ENCODE measurements around the gene ZNF714. TPM values are rescaled to one million over a fixed set of nuclear protein-coding genes. Genes with fewer than 3 reads are reported as not detected.
A peak's percentile ranks its signal among the peaks of the same experiment; 100 is the strongest.

The ZNF714 gene
- 25.7 and 30.9 TPM in 2 replicates for total RNA-seq (2014; rRNA removed; shearing (Covaris generic))

DNA sequence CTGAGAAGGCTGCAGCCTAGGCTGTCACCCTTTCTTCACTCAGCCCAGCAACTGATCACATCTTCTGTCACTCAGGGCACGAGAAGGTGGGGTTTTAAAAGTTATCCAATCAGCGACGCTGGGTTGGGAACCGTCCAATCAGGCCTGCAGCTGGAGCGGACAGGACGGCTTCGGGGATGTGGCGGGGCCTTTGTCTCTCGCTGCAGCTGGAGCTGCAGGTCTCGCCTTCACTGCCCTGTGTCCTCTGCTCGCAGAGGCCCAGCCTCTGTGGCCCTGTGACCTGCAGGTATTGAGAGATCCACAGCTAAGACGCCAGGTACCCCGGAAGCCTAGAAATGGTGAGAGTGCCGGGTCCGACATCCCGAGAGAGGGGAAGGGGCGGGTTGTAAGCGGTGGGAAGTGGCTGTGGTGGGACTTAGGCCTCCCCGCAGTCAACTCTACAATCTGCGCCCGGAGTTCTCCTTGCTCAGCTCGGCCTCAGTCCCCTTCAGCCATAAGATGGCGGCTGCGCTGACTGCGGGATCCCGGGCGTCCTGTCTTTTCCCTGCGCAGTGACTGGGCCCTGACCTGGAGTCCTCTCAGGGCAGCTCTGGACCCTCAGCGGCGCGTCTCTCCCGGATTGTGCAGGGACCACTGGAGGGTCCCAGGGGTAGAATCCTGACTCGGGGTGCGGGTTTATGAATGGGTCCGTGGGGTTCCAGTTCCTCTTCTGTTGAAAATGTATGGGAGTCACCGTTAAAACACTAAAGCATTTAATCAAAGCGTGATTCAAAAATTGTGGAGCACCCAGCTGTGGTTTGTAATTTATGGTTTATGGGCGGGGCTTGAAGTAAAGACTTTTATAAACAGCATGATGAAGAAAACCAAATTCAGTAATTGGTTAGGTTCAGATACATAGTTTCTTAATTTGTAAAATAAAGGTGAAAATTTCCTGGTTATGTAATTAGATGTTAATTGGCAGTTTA, at the start of gene ZNF714:
Gene ZNF714, plus strand, starts transcription at position 193 of the 965 bp plus-strand sequence. CDS start 16,066 bp downstream, outside the sequence.
- DNase-seq = peak; percentile 86 to 90
- Histone ChIP-seq H3K27me3 (no peaks in the 10 kb centered on the region), H3K4me3 (peak within 1 kb of the TSS; percentile 71), H3K9me3 (replicated peaks) (no peaks in the 10 kb centered on the region), H3K4me1 (peaks cover 3% of the 10 kb centered on the region; the same call in 1 of the 2 replicates), H3K36me3 (peaks cover 17% of the 10 kb centered on the region), H3K27ac (peak within 1 kb of the TSS; percentile 80)

DNA sequence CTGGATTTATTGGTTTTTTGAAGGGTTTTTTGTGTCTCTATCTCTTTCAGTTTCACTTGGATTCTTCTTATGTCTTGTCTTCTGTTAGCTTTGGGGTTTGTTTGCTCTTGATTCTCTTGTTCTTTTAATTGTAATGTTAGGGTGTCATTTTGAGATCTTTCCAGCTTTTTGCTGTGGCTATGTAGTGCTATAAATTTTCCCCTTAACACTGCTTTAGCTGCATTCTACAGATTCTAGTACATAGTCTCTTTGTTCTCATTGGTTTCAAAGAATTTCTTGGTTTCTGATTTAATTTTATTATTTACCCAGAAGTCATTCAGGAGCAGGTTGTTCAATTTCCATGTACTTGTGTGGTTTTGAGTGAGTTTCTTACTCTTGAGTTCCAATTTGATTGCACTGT, 37.0 kb upstream of the ZNF714 start:
- Histone ChIP-seq H3K27me3 (no peaks in the 10 kb centered on the region), H3K4me1 (no peaks in the 10 kb centered on the region), H3K36me3 (peaks cover 59% of the 10 kb centered on the region), H3K9me3 (replicated peaks) (peaks cover 22% of the 10 kb centered on the region), H3K27ac (no peak overlapping the region), H3K4me3 (no peak overlapping the region)
- DNase-seq = no peak

DNA sequence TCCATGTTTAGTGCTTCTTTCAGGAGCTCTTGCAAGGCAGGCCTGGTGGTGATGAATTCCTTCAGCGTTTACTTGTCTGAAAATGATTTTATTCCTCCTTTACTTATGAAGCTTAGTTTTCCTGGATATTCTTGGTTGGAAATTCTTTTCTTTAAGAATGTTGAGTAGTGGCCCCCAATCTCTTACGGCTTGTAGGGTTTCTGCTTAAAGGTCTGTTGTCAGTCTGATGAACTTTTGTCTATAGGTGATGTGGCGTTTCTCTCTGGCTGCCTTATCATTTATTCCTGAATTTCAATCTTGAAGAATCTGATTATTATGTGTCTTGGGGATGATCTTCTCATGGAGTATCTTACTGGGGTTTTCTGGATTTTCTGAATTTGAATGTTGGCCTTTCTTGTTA, 35.5 kb upstream of the ZNF714 start:
- Histone ChIP-seq H3K36me3 (peaks cover 59% of the 10 kb centered on the region), H3K4me3 (no peak overlapping the region), H3K4me1 (0 out of 2 replicates have a peak, but pooled peaks cover 2% of the 10 kb centered on the region), H3K9me3 (replicated peaks) (peaks cover 25% of the 10 kb centered on the region), H3K27me3 (no peaks in the 10 kb centered on the region), H3K27ac (no peak overlapping the region)
- DNase-seq = no peak

- Histone ChIP-seq H3K4me3 (no peak overlapping the region), H3K27me3 (no peaks in the 10 kb centered on the region), H3K36me3 (peaks cover 60% of the 10 kb centered on the region), H3K27ac (no peak overlapping the region), H3K4me1 (0 out of 2 replicates have a peak, but pooled peaks cover 2% of the 10 kb centered on the region), H3K9me3 (replicated peaks) (peaks cover 18% of the 10 kb centered on the region; the same call in 1 of the 2 replicates)
- no peak for DNase-seq
Observed at GRCh38 chr19:21047716-21048115, 34.3 kb upstream of the ZNF714 start.

DNA sequence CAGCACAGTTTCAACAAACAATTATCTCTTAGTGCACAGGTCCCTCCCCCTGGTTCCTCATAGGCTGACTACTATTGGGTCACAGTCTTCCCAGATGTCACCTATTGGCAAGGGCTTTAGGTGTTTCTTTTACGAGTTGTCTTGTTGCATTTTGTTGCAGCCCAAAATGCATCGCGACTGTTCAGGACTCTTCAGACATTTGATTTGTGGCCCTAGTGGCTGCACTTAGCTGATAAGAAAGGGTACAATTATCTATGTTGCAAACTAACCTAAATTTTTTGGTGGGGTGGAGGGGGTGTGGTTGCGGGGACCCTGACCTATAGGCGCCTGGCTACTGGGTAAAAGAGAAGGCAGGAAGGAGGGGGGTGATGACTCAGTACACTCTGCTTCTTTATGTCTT, 29.1 kb upstream of the ZNF714 start:
- DNase-seq = no peak
- H3K36me3 ChIP-seq = peaks cover 80% of the 10 kb centered on the region
- peaks cover 30% of the 10 kb centered on the region for H3K9me3 ChIP-seq (replicated peaks)
- no peak overlapping the region for H3K4me3 ChIP-seq
- H3K27me3 ChIP-seq = no peaks in the 10 kb centered on the region
- no peak overlapping the region for H3K27ac ChIP-seq
- 0 out of 2 replicates have a peak, but pooled peaks cover 2% of the 10 kb centered on the region for H3K4me1 ChIP-seq

GRCh38 chr19:21065336-21065735, 16.7 kb upstream of the ZNF714 start:
- H3K27me3 ChIP-seq = no peaks in the 10 kb centered on the region
- peaks cover 51% of the 10 kb centered on the region for H3K36me3 ChIP-seq
- H3K4me1 ChIP-seq = no peaks in the 10 kb centered on the region
- no peaks in the 10 kb centered on the region for H3K9me3 ChIP-seq (replicated peaks)
- H3K27ac ChIP-seq = no peak overlapping the region
- no peak overlapping the region for H3K4me3 ChIP-seq
- no peak for DNase-seq

DNA sequence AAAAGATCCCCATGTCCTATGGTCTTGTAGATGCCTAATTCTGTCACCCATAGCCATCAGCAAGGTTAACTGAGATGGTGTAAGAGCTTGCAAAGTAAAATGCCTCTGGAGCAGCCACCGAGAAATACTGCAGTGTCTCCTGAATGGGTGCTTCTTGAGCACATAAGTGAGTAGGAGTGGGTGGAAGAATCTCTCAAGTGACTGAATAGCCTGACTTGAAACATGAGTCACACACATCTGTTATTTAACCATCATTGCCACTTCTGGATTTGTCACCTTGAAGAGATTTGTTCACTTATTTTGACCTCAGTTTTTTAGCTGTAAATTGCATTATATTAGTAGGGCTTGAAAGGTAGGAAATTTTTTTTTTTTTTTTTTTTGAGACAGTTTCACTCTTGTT, 2.3 kb downstream of the ZNF714 start:
- H3K27ac ChIP-seq = no peak overlapping the region
- peak in 1 of 2 experiments; percentile 29 for DNase-seq

GRCh38 chr19:21087871-21088270, 5.9 kb downstream of the ZNF714 start:
- DNase-seq = no peak
- H3K27ac ChIP-seq = no peak overlapping the region
- peaks cover 3% of the 10 kb centered on the region for H3K4me1 ChIP-seq
- no peaks in the 10 kb centered on the region for H3K27me3 ChIP-seq
- peaks cover 22% of the 10 kb centered on the region for H3K36me3 ChIP-seq
- H3K9me3 ChIP-seq (replicated peaks) = no peaks in the 10 kb centered on the region
- H3K4me3 ChIP-seq = no peak overlapping the region

More for the DNA sequence above, 2.3 kb downstream of the ZNF714 start:
- no peak overlapping the region for H3K4me3 ChIP-seq
- peaks cover 22% of the 10 kb centered on the region for H3K36me3 ChIP-seq
- H3K27me3 ChIP-seq = no peaks in the 10 kb centered on the region
- H3K9me3 ChIP-seq (replicated peaks) = no peaks in the 10 kb centered on the region
- H3K4me1 ChIP-seq = peaks cover 3% of the 10 kb centered on the region; the same call in 1 of the 2 replicates

GRCh38 chr19:21092109-21092508, 10.1 kb downstream of the ZNF714 start:
- peak; percentile 60 to 72 for DNase-seq
- H3K9me3 ChIP-seq (replicated peaks) = no peaks in the 10 kb centered on the region
- H3K27ac ChIP-seq = peak overlapping the region; percentile 43

GRCh38 chr19:21094347-21095025, 12.5 kb downstream of the ZNF714 start:
- peak; percentile 62 to 66 for DNase-seq
- Histone ChIP-seq H3K4me3 (no peak overlapping the region), H3K27me3 (no peaks in the 10 kb centered on the region), H3K4me1 (peaks cover 18% of the 10 kb centered on the region), H3K36me3 (peaks cover 6% of the 10 kb centered on the region), H3K9me3 (replicated peaks) (no peaks in the 10 kb centered on the region), H3K27ac (peak overlapping the region; percentile 95)

More at GRCh38 chr19:21092109-21092508, 10.1 kb downstream of the ZNF714 start:
- Histone ChIP-seq H3K4me3 (no peak overlapping the region), H3K4me1 (peaks cover 18% of the 10 kb centered on the region), H3K27me3 (no peaks in the 10 kb centered on the region), H3K36me3 (peaks cover 9% of the 10 kb centered on the region)

DNA sequence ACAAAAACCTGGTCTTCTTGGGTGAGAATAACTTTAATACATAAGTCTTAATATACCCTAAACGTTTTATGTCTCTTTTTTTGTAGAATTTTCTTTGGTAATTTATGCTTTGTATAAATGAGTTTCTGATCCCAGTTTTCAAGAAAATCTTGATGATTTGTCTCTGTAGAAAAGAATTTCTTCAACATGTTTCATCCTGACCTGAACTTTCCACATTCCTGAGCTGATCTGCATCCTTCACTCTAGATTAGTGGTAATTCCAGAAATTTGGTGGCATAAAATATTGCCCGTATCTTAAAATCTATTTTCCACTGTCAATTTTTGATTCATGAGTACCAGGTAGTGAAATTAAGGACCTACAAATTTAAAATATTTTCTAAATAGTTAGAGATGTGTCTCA, 16.3 kb downstream of the ZNF714 start:
- DNase-seq = no peak
- H3K4me1 ChIP-seq = peaks cover 18% of the 10 kb centered on the region
- H3K27ac ChIP-seq = no peak overlapping the region
- H3K4me3 ChIP-seq = no peak overlapping the region
- H3K27me3 ChIP-seq = no peaks in the 10 kb centered on the region
- peaks cover 19% of the 10 kb centered on the region for H3K36me3 ChIP-seq
- H3K9me3 ChIP-seq (replicated peaks) = no peaks in the 10 kb centered on the region

DNA sequence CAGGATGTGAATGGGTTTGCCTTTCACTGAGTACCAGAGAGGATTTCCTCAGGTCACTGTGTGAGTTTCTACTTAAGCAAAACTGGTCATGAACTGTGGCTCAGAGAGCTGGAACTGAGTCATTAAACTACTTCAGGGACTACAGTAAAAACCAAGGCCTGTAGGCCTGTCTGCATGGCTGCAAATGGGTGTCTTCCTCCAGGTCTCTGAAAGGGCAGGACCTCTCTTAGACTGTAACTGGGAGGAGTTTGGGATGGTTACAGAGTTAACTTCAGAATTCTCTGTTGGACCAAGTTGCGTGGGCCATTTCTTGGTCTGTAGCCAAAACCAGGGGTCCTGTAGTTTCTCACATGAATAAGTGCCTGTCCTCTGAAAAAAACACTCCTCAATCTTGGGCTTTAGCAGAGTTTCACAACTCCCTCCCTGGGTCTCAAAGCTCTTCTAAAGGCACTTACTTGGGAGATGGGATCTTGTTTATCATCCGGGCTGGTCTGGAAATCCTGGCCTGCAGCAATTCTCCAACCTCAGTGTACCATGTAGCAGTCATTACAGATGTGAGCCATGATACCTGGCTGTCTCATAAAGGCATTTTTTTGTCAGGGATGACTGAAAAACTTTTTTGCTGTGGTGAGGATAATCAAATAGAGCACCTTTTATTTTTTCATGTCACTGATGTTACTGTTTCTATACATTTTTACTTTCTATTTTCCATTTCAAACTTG, 19.7 kb downstream of the ZNF714 start:
- H3K27ac ChIP-seq = no peak overlapping the region
- H3K4me1 ChIP-seq = no peaks in the 10 kb centered on the region
- H3K36me3 ChIP-seq = peaks cover 33% of the 10 kb centered on the region
- H3K4me3 ChIP-seq = no peak overlapping the region
- H3K27me3 ChIP-seq = no peaks in the 10 kb centered on the region
- no peak for DNase-seq
- no peaks in the 10 kb centered on the region for H3K9me3 ChIP-seq (replicated peaks)

- Histone ChIP-seq H3K4me1 (no peaks in the 10 kb centered on the region), H3K27ac (no peak overlapping the region), H3K36me3 (peaks cover 30% of the 10 kb centered on the region), H3K4me3 (no peak overlapping the region), H3K27me3 (no peaks in the 10 kb centered on the region), H3K9me3 (replicated peaks) (peaks cover 5% of the 10 kb centered on the region; the same call in 1 of the 2 replicates)
- no peak for DNase-seq
Observed at GRCh38 chr19:21109116-21109515, 27.1 kb downstream of the ZNF714 start.

- H3K4me3 ChIP-seq = no peak overlapping the region
- H3K27me3 ChIP-seq = no peaks in the 10 kb centered on the region
- H3K36me3 ChIP-seq = peaks cover 28% of the 10 kb centered on the region
- H3K27ac ChIP-seq = no peak overlapping the region
- DNase-seq = no peak
- no peaks in the 10 kb centered on the region for H3K4me1 ChIP-seq
- peaks cover 5% of the 10 kb centered on the region; the same call in 1 of the 2 replicates for H3K9me3 ChIP-seq (replicated peaks)
Observed at GRCh38 chr19:21110183-21110582, 28.2 kb downstream of the ZNF714 start.
